Astrocyte of the cerebellum (primary cell): Measurements from ENCODE around the gene TBC1D14.
A peak's percentile ranks its signal among the peaks of the same experiment; 100 is the strongest.

Experiments used
- DNase-seq: peaks from one replicate; pipeline ENCODE4 v3.0.0-alpha.2; 2011; ENCODE audit warnings: low read depth
- H3K4me3 ChIP-seq: 2 replicates; pipeline ENCODE4 v1.5.1; 2011; ENCODE audit warnings: mild to moderate bottlenecking, low read depth, low read length, moderate library complexity
- in situ Hi-C: cut with HindIII; loops from 2 replicates; pipeline ENCODE4 v1.10.0; 2017; ENCODE audit warnings: low sequenced_read_pairs
- TF ChIP-seq, protein P1 (sequence below): IDR thresholded peaks from 2 replicates; pipeline ENCODE4 v1.5.1; 2012; ENCODE audit warnings: low read length, low read depth, moderate library complexity, mild to moderate bottlenecking; ENCODE audit errors: missing control alignments

TBC1D14 gene

DNA sequence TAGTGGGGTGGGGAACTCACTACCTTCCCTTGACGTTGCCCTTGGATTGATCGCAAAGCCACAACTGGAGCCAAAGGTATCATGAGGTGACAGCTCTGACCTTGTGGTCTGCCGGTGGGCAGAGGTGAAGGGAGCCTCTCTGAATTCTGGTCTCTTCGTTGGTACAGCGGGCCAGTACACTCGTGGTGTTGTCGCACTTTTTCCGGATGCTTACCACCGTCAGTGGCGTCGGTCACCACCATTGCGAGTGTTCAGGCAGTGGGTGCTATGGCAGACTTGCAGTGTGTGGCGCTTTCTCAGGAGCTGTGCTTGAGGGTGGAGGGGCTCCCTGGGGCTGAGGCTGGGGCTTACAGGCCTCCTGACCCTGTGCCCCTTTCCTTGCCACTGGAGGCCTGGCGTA is 163.4 kb downstream of the TBC1D14 start:
- in situ Hi-C loops: no loop called here
- DNase-seq: no peak
- TF ChIP-seq, protein P1, sequence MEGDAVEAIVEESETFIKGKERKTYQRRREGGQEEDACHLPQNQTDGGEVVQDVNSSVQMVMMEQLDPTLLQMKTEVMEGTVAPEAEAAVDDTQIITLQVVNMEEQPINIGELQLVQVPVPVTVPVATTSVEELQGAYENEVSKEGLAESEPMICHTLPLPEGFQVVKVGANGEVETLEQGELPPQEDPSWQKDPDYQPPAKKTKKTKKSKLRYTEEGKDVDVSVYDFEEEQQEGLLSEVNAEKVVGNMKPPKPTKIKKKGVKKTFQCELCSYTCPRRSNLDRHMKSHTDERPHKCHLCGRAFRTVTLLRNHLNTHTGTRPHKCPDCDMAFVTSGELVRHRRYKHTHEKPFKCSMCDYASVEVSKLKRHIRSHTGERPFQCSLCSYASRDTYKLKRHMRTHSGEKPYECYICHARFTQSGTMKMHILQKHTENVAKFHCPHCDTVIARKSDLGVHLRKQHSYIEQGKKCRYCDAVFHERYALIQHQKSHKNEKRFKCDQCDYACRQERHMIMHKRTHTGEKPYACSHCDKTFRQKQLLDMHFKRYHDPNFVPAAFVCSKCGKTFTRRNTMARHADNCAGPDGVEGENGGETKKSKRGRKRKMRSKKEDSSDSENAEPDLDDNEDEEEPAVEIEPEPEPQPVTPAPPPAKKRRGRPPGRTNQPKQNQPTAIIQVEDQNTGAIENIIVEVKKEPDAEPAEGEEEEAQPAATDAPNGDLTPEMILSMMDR: no peak
- H3K4me3 ChIP-seq: no peak overlapping the region

- in situ Hi-C loops: no loop called here
- H3K4me3 ChIP-seq: no peak overlapping the region
- TF ChIP-seq, protein P1: no peak
- DNase-seq: no peak
Observed at GRCh38 chr4:7073526-7074390, 164.1 kb downstream of the TBC1D14 start.

GRCh38 chr4:7074426-7074825 is 164.8 kb downstream of the TBC1D14 start:
- DNase-seq: no peak
- TF ChIP-seq, protein P1: no peak
- no peak overlapping the region for H3K4me3 ChIP-seq
- in situ Hi-C loops: no loop called here

- in situ Hi-C loops: no loop called here
- TF ChIP-seq, protein P1: no peak
- DNase-seq: peak; percentile 12
- H3K4me3 ChIP-seq: no peak overlapping the region
Observed at GRCh38 chr4:7075962-7076695, 166.5 kb downstream of the TBC1D14 start.

DNA sequence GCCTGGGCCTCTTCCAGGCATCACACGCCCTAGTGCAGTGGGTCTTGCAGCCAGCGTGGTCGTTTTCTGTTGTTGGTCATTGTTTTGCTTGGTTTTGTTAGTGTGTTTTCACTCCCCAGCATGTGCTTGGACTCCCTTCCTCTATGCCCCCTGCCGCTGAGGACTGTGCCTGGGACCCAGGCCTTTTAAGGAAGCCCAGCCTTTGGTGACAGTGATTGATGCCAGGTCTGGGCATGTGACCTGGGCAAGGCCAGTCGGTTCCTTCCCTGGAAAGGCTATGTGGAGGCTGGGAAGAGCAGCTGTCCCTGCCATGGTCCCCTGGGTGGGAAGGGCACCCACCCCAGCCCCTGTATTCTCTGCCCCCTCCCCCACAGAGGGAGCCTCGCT is 167.1 kb downstream of the TBC1D14 start:
- H3K4me3 ChIP-seq: no peak overlapping the region
- in situ Hi-C loops: no loop called here
- TF ChIP-seq, protein P1: no peak
- no peak for DNase-seq

GRCh38 chr4:7077371-7077770 is 167.7 kb downstream of the TBC1D14 start:
- no peak overlapping the region for H3K4me3 ChIP-seq
- in situ Hi-C loops: no loop called here
- DNase-seq: no peak
- TF ChIP-seq, protein P1: no peak
